ENCODE measurements around the gene PRKCQ.
A peak's percentile ranks its signal among the peaks of the same experiment; 100 is the strongest.
"Not testable (repeated sequence)": the region's sequence is repeated elsewhere in the genome, so short reads cannot be mapped to it uniquely, and the experiment has no call there.

Gene PRKCQ

DNA sequence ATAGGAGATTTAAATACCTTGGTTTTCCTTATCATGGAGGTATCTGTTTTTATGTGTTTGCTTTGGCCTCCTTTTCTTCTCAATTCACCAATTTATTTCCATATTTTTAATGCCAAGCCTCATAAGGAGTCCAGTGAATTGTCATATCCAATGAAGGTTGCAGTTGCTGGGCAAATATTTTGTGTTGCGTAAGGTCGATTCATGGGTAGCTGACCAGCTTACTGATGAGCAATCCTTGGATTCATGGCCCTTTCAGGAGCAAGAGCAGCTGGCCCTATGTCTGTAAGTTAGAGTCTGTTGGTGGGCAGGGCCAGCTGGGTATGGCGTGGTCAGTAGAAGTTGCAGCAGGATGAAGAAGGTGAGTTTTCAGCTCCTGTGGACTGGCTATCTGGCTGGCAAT, 194.4 kb downstream of the PRKCQ start:
- no peak overlapping the region for H3K4me3 ChIP-seq (replicated peaks in 1 of 2; ENCODE audit: low read depth in 2 of 2, low read length in 2 of 2)
- TF ChIP-seq, protein P1, sequence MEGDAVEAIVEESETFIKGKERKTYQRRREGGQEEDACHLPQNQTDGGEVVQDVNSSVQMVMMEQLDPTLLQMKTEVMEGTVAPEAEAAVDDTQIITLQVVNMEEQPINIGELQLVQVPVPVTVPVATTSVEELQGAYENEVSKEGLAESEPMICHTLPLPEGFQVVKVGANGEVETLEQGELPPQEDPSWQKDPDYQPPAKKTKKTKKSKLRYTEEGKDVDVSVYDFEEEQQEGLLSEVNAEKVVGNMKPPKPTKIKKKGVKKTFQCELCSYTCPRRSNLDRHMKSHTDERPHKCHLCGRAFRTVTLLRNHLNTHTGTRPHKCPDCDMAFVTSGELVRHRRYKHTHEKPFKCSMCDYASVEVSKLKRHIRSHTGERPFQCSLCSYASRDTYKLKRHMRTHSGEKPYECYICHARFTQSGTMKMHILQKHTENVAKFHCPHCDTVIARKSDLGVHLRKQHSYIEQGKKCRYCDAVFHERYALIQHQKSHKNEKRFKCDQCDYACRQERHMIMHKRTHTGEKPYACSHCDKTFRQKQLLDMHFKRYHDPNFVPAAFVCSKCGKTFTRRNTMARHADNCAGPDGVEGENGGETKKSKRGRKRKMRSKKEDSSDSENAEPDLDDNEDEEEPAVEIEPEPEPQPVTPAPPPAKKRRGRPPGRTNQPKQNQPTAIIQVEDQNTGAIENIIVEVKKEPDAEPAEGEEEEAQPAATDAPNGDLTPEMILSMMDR (IDR thresholded peaks at IDR 0.05; ENCODE audit: low read depth, low read length), result no peak
- DNase-seq (ENCODE audit: low read depth in 2 of 2), result peak; percentile 42 to 54

DNA sequence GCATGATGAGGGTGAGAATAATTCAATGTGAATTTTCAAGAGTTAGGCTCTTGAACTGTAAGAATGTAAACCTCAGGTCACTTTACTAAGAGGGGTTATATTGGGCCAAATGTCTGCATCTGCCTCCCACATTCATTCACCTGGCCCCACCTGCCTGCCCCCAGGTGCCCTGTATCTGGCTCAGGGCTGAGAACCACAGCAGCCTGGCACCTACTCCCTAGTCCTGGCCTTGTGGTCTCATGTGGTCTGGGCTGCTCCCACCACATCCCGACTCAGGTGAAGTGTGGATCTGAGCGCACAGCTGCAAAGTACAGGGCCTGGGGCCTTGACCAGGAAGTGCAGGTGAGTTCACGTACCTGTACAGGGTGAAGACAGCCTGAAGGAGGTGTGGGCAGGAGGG, 195.2 kb downstream of the PRKCQ start:
- TF ChIP-seq, protein P1 (IDR thresholded peaks at IDR 0.05; ENCODE audit: low read depth, low read length), result no peak
- no peak for DNase-seq (ENCODE audit: low read depth in 2 of 2)
- no peak overlapping the region for H3K4me3 ChIP-seq (replicated peaks in 1 of 2; ENCODE audit: low read depth in 2 of 2, low read length in 2 of 2)

DNA sequence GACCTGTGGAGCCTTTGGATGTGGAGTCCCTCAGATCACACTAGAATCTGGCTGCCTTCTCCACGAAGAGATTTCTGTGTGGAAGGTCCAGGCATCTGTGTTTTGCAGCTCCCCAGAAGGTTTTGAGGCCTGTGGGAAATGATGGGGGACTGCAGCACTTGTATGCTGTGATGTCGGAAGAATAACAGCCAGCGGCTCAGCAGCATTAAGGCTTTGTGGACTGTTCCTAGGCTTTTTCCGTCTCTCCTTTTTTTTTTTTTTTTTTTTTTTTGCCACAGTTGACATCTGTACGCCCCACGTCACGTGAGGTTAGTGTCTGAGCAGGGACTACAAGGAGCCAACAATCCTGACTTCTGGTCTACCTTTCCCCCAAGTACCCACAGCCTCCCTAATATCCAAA, 196.0 kb downstream of the PRKCQ start:
- no peak for DNase-seq (ENCODE audit: low read depth in 2 of 2)
- H3K4me3 ChIP-seq (replicated peaks in 1 of 2; ENCODE audit: low read depth in 2 of 2, low read length in 2 of 2), result no peak overlapping the region
- TF ChIP-seq, protein P1 (IDR thresholded peaks at IDR 0.05; ENCODE audit: low read depth, low read length), result no peak

DNA sequence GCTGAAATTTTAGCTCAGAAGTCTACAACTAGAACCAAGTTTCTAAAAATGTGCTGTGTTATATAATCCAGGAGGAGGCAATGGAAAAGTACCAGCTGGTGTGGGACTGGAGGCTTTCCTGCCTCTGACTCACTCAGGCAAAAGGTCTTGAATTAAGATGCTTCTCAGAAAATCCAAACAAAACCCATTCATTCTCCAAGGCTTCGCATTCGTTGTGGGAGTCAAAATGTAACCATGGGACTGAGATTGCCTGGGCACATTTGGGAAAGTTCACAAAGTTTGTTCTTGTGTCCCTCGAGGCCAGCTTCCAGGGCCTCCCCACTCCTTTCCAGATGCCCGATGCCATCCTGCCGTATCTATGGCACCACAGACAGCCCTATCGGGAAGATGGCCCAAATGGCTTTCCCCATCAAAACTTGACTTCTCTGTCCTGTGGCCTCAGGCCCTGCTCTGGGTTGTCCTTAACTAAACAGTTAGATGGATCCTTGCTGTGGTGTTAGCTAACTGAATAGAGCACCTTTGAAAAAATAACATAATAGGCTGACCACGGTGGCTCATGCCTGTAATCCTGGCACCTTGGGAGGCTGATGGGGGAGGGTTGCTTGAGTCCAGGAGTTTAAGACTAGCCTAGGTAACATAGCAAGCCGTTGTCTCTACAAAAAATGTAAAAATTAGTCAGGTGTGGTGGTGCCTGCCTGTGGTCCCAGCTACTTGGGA, 196.8 kb downstream of the PRKCQ start:
- H3K4me3 ChIP-seq (replicated peaks in 1 of 2; ENCODE audit: low read depth in 2 of 2, low read length in 2 of 2), result no peak overlapping the region
- peak; percentile 45 to 52 for DNase-seq (ENCODE audit: low read depth in 2 of 2)
- TF ChIP-seq, protein P1 (IDR thresholded peaks at IDR 0.05; ENCODE audit: low read depth, low read length), result no peak

DNA sequence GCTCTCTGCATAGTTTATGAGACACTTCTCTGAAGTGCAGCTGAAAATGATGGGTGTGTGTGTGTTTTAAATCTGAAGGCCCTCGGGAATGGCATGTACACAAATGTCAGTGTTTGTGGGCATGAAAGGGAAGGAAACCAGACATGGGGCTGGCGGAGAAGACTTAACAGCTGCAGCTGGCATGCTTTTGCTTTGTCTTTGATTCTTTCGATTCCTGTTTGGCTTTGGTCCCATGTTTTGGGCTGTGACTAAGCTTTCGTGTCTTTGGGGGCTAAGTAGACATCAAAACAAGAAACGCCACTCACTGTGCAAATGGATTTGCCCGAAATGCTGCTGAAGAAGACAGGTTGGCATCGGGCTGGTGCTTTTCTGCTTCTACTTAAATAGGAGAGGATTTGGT, 198.0 kb downstream of the PRKCQ start:
- DNase-seq (ENCODE audit: low read depth in 2 of 2), result peak; percentile 30 to 68
- no peak overlapping the region for H3K4me3 ChIP-seq (replicated peaks in 1 of 2; ENCODE audit: low read depth in 2 of 2, low read length in 2 of 2)
- TF ChIP-seq, protein P1 (IDR thresholded peaks at IDR 0.05; ENCODE audit: low read depth, low read length), result no peak

DNA sequence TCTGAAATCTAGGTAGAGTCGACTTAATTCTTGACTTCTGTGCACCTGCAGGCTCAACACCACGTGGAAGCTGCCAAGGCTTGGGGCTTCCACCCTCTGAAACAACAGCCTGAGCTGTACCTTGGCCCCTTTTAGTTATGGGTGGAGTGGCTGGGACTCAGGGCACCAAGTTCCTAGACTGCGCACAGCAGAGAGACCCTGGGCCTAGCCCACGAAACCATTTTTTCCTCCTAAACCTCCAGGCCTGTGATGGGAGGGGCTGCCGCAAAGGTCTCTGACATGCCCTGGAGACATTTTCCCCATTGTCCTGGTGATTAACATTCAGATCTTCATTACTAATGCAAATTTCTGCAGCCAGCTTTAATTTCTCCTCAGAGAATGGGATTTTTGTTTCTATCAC, 199.6 kb downstream of the PRKCQ start:
- not testable (repeated sequence) for H3K4me3 ChIP-seq (replicated peaks in 1 of 2; ENCODE audit: low read depth in 2 of 2, low read length in 2 of 2); DNase-seq (ENCODE audit: low read depth in 2 of 2)

DNA sequence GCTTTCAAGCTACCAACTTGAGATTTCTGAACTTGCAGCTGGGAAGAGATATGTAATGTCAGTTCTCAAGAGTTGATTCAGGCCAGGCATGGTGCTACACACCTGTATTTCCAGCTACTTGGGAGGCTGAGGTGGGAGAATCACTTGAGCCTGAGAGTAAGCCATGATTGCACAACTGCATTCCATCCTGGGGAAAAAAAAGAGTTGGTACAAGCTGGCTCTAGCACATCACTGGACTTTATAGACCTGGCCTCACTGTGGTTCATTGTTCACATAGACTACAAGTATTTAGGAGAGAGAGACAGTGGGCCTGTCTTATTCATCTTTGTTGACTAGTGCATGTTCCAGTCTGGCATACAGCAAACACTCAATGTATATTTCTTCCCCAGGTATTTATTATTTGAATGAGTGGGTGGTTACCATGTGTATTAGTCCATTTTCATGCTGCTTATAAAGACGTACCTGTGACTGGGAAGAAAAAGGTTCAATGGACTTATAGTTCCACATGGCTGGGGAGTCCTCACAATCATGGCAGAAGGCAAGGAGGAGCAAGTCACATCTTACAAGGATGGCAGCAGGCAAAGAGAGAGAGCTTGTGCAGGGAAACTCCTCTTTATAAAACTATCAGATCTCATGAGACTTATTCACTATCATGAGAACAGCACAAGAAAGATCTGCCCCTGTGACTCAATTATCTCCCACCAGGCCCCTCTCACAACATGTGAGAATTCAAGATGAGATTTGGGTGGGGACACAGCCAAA, 200.9 kb downstream of the PRKCQ start:
- H3K4me3 ChIP-seq (replicated peaks in 1 of 2; ENCODE audit: low read depth in 2 of 2, low read length in 2 of 2), result no peak overlapping the region
- TF ChIP-seq, protein P1 (IDR thresholded peaks at IDR 0.05; ENCODE audit: low read depth, low read length), result no peak
- DNase-seq (ENCODE audit: low read depth in 2 of 2), result no peak
